HG03457 (cell line): ENCODE data around the gene IFTAP.
"Not testable (repeated sequence)": the region's sequence is repeated elsewhere in the genome, so short reads cannot be mapped to it uniquely, and the experiment has no call there.

Experiments used
- ATAC-seq: cut with Tn5 transposase; IDR thresholded peaks from one replicate; pipeline ENCODE4 v1.9.1; 2021; ENCODE audit warnings: moderate number of reproducible peaks; ENCODE audit not compliant: unreplicated experiment

IFTAP gene

GRCh38 chr11:36594316-36594989 lies at the start of gene IFTAP:
Gene IFTAP, plus strand, starts transcription at chr11:36594502. Its CDS starts 15,602 bp downstream, at chr11:36610104.
- no peak for ATAC-seq

GRCh38 chr11:36550385-36551115 lies 43.8 kb upstream of the IFTAP start:
- no peak for ATAC-seq

GRCh38 chr11:36557390-36557789 lies 36.9 kb upstream of the IFTAP start:
- ATAC-seq, result not testable (repeated sequence)

GRCh38 chr11:36557991-36558390 lies 36.3 kb upstream of the IFTAP start:
- ATAC-seq, result no peak

- no peak for ATAC-seq
These were observed 35.5 kb upstream of the IFTAP start for GRCh38 chr11:36558571-36559413.

GRCh38 chr11:36564376-36565030 lies 29.8 kb upstream of the IFTAP start:
- ATAC-seq, result no peak

GRCh38 chr11:36565031-36565610 lies 29.2 kb upstream of the IFTAP start:
- no peak for ATAC-seq

GRCh38 chr11:36566407-36567053 lies 27.8 kb upstream of the IFTAP start:
- no peak for ATAC-seq

GRCh38 chr11:36567694-36568093 lies 26.6 kb upstream of the IFTAP start, which contains the start of gene RAG1:
Gene RAG1, plus strand, starts transcription at chr11:36568007. Its CDS starts 5,298 bp downstream, at chr11:36573305.
- ATAC-seq, result no peak

- ATAC-seq, result no peak
These were observed 25.2 kb upstream of the IFTAP start for GRCh38 chr11:36569095-36569494.

- no peak for ATAC-seq
These were observed 19.8 kb upstream of the IFTAP start for GRCh38 chr11:36574486-36574885.

GRCh38 chr11:36577373-36577772 lies 16.9 kb upstream of the IFTAP start:
- ATAC-seq, result no peak

GRCh38 chr11:36577859-36578258 lies 16.4 kb upstream of the IFTAP start:
- ATAC-seq, result no peak

GRCh38 chr11:36578458-36578857 lies 15.8 kb upstream of the IFTAP start:
- ATAC-seq, result no peak

GRCh38 chr11:36581536-36581935 lies 12.8 kb upstream of the IFTAP start:
- no peak for ATAC-seq

- no peak for ATAC-seq
These were observed 10.6 kb upstream of the IFTAP start for GRCh38 chr11:36583667-36584066.

GRCh38 chr11:36586543-36586942 lies 7.8 kb upstream of the IFTAP start:
- no peak for ATAC-seq

- ATAC-seq, result no peak
These were observed 6.2 kb upstream of the IFTAP start for GRCh38 chr11:36588099-36588498.

- no peak for ATAC-seq
These were observed 3.8 kb upstream of the IFTAP start for GRCh38 chr11:36590513-36590912.

- no peak for ATAC-seq
These were observed 2.9 kb upstream of the IFTAP start for GRCh38 chr11:36591433-36591832.
